Measurements from ENCODE around the gene DHFR. TPM values are rescaled to one million over a fixed set of nuclear protein-coding genes. Genes with fewer than 3 reads are reported as not detected.
"Not testable (repeated sequence)": the region's sequence is repeated elsewhere in the genome, so short reads cannot be mapped to it uniquely, and the experiment has no call there.

The DHFR gene
- total and polyA plus RNA-seq, 9 of the 15 experiments (the other 6 are each of a cell fraction or from before 2014, with no cell fraction given): 45.6 to 176 (median 97.7) TPM

DNA sequence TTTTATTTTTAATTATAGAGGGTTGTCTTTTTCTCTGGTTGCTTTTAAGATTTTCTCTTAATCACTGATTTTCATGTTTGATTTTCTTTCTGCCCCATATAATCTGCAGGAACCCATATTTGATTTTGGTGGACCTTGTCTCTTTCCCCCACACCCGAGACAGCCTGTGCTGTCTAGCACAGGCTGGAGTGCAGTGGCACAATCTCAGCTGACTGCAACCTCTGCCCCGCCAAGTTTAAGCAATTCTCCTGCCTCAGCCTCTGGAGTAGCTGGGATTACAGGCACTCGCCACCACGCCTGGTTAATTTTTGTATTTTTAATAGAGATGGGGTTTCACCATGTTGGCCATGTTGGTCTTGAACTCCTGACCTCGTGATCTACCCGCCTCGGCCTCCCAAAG lies 5.9 kb upstream of the DHFR start:
- H4K20me1 ChIP-seq (replicated peaks; ENCODE audit: control insufficient read depth, insufficient read depth, low read length); CTCF ChIA-PET (ENCODE audit: low intra/inter-chr PET ratio); intact Hi-C loops (cut with micrococcal nuclease); H3K9me1 ChIP-seq (ENCODE audit: control insufficient read depth, insufficient read depth, low read length); DNase-seq (ENCODE audit: extremely low read depth in 1 of 4, low spot score in 3 of 4); H3K27me3 ChIP-seq (ENCODE audit: control insufficient read depth in 2 of 2, insufficient read depth in 2 of 2, low read length in 2 of 2); H3K27ac ChIP-seq (ENCODE audit: extremely low read depth, low read depth, low read length); POLR2A ChIA-PET; H3K79me2 ChIP-seq (ENCODE audit: control insufficient read depth, insufficient read depth, low read length); H3K4me3 ChIP-seq; H3K4me2 ChIP-seq (ENCODE audit: insufficient read depth, low read length); FAIRE-seq; ATAC-seq; BruUV-seq (replicated peaks); H3K9me3 ChIP-seq (replicated peaks; ENCODE audit: control insufficient read depth, insufficient read depth, low read depth, low read length); H2AFZ ChIP-seq (ENCODE audit: low read depth, low read length); H3K4me1 ChIP-seq (replicated peaks in 1 of 2; ENCODE audit: control insufficient read depth in 2 of 2, insufficient read depth in 2 of 2, low read length in 2 of 2); H3K9ac ChIP-seq (ENCODE audit: insufficient read depth in 1 of 2, low read depth in 2 of 2, low read length in 2 of 2): not testable (repeated sequence)
- in situ Hi-C loops (cut with MboI): loop anchor here (5.0 kb wide), 1 partner anchor 188 kb away; no protein-coding TSS in a partner anchor
- WGBS (ENCODE audit: insufficient coverage, low coverage, missing lambda C conversion rate): 95% methylated on average over 5 of the region's 7 CpGs
- peaks cover 80% of the 10 kb centered on the region for H3K36me3 ChIP-seq (ENCODE audit: control insufficient read depth, insufficient read depth, low read length)

DNA sequence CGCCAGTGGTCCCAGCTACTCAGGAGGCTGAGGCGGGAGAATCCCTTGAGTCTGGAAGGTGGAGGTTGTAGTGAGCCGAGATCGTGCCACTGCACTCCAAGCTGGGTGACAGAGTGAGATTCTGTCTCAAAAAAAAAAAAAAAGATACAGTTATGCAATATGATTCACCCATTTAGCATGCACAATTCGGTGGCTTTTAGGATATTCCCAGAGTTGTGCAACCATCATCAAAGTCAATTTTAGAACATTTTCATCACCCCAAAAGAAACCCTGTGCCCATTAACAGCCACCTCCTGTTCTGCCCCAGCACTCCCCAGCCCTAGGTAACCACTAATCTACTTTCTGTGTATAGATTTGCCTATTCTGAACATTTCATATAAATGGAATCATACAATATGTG lies 4.3 kb upstream of the DHFR start:
- no peaks in the 10 kb centered on the region for H3K9me3 ChIP-seq (replicated peaks; ENCODE audit: control insufficient read depth, insufficient read depth, low read depth, low read length)
- H3K4me2 ChIP-seq (ENCODE audit: insufficient read depth, low read length): no peak overlapping the region
- H3K79me2 ChIP-seq (ENCODE audit: control insufficient read depth, insufficient read depth, low read length): peaks cover 19% of the 10 kb centered on the region
- FAIRE-seq (no peak), ATAC-seq (no peak), DNase-seq (ENCODE audit: extremely low read depth in 1 of 4, low spot score in 3 of 4) (no peak)
- intact Hi-C loops (cut with micrococcal nuclease) (loop anchor here (5.0 kb wide), 1 partner anchor 172 kb away; the partner anchor contains the start of gene FAM151B), in situ Hi-C loops (cut with MboI) (no loop called here)
- no TSS peak for BruUV-seq (replicated peaks)
- no peak overlapping the region for H3K9ac ChIP-seq (ENCODE audit: insufficient read depth in 1 of 2, low read depth in 2 of 2, low read length in 2 of 2)
- CTCF ChIA-PET (ENCODE audit: low intra/inter-chr PET ratio): no interaction called here
- peaks cover 0 to 8% of the 10 kb centered on the region in 2 experiments; a peak in 1 of 5 replicates for H3K4me1 ChIP-seq (replicated peaks in 1 of 2; ENCODE audit: control insufficient read depth in 2 of 2, insufficient read depth in 2 of 2, low read length in 2 of 2)
- 91% methylated on average over 5 of the region's 5 CpGs for WGBS (ENCODE audit: insufficient coverage, low coverage, missing lambda C conversion rate)
- POLR2A ChIA-PET: no interaction called here
- H3K27me3 ChIP-seq (ENCODE audit: control insufficient read depth in 2 of 2, insufficient read depth in 2 of 2, low read length in 2 of 2): no peaks in the 10 kb centered on the region
- H3K9me1 ChIP-seq (ENCODE audit: control insufficient read depth, insufficient read depth, low read length): no peaks in the 10 kb centered on the region
- H4K20me1 ChIP-seq (replicated peaks; ENCODE audit: control insufficient read depth, insufficient read depth, low read length): no peaks in the 10 kb centered on the region
- no peak overlapping the region for H2AFZ ChIP-seq (ENCODE audit: low read depth, low read length)
- peaks cover 64% of the 10 kb centered on the region for H3K36me3 ChIP-seq (ENCODE audit: control insufficient read depth, insufficient read depth, low read length)
- no peak overlapping the region for H3K4me3 ChIP-seq
- no peak overlapping the region for H3K27ac ChIP-seq (ENCODE audit: extremely low read depth, low read depth, low read length)
- no peak for TF ChIP-seq MCM3 (IDR thresholded peaks at IDR 0.05)
- TF ChIP-seq SRSF1 (IDR thresholded peaks at IDR 0.05; ENCODE audit: low read depth, low read length): no peak
- TF ChIP-seq STAT5A (IDR thresholded peaks at IDR 0.05; ENCODE audit: borderline replicate concordance, low read length): no peak
- TF ChIP-seq, protein P1, sequence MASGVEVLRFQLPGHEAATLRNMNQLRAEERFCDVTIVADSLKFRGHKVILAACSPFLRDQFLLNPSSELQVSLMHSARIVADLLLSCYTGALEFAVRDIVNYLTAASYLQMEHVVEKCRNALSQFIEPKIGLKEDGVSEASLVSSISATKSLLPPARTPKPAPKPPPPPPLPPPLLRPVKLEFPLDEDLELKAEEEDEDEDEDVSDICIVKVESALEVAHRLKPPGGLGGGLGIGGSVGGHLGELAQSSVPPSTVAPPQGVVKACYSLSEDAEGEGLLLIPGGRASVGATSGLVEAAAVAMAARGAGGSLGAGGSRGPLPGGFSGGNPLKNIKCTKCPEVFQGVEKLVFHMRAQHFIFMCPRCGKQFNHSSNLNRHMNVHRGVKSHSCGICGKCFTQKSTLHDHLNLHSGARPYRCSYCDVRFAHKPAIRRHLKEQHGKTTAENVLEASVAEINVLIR (CRISPR knock-in tag; IDR thresholded peaks at IDR 0.05): no peak
- TF ChIP-seq, protein P2, sequence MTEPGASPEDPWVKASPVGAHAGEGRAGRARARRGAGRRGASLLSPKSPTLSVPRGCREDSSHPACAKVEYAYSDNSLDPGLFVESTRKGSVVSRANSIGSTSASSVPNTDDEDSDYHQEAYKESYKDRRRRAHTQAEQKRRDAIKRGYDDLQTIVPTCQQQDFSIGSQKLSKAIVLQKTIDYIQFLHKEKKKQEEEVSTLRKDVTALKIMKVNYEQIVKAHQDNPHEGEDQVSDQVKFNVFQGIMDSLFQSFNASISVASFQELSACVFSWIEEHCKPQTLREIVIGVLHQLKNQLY (CRISPR knock-in tag; conservative IDR thresholded peaks at IDR 0.05): no peak
- no peak for TF ChIP-seq SMARCB1 (IDR thresholded peaks at IDR 0.05; ENCODE audit: insufficient read length, low read depth)
- no peak for TF ChIP-seq PRPF4 (IDR thresholded peaks at IDR 0.05; ENCODE audit: insufficient read depth, low read depth, low read length, poor library complexity, severe bottlenecking)
- TF ChIP-seq PHTF2 (CRISPR knock-in tag; IDR thresholded peaks at IDR 0.05): no peak
- no peak for TF ChIP-seq KLF10 (CRISPR knock-in tag; IDR thresholded peaks at IDR 0.05)
- TF ChIP-seq, protein P3, sequence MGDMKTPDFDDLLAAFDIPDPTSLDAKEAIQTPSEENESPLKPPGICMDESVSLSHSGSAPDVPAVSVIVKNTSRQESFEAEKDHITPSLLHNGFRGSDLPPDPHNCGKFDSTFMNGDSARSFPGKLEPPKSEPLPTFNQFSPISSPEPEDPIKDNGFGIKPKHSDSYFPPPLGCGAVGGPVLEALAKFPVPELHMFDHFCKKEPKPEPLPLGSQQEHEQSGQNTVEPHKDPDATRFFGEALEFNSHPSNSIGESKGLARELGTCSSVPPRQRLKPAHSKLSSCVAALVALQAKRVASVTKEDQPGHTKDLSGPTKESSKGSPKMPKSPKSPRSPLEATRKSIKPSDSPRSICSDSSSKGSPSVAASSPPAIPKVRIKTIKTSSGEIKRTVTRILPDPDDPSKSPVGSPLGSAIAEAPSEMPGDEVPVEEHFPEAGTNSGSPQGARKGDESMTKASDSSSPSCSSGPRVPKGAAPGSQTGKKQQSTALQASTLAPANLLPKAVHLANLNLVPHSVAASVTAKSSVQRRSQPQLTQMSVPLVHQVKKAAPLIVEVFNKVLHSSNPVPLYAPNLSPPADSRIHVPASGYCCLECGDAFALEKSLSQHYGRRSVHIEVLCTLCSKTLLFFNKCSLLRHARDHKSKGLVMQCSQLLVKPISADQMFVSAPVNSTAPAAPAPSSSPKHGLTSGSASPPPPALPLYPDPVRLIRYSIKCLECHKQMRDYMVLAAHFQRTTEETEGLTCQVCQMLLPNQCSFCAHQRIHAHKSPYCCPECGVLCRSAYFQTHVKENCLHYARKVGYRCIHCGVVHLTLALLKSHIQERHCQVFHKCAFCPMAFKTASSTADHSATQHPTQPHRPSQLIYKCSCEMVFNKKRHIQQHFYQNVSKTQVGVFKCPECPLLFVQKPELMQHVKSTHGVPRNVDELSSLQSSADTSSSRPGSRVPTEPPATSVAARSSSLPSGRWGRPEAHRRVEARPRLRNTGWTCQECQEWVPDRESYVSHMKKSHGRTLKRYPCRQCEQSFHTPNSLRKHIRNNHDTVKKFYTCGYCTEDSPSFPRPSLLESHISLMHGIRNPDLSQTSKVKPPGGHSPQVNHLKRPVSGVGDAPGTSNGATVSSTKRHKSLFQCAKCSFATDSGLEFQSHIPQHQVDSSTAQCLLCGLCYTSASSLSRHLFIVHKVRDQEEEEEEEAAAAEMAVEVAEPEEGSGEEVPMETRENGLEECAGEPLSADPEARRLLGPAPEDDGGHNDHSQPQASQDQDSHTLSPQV (IDR thresholded peaks at IDR 0.05): no peak
